Sigmoid colon (tissue), 4 donors: Measurements from ENCODE around the gene ANKRD53.
A peak's percentile ranks its signal among the peaks of the same experiment; 100 is the strongest.

Experiments used
- CTCF ChIP-seq, 4 experiments: fragments of 450-650 bp in 3 of 4; fragments of 200-600 bp in 1 of 4; IDR thresholded peaks; one replicate each; pipeline ENCODE4 v1.5.1; 2016 to 2019; ENCODE audit warnings: antibody characterized with exemption in 4 of 4, mild to moderate bottlenecking in 3 of 4, moderate library complexity in 2 of 4
- POLR2A ChIP-seq, 2 donors: fragments of 450-650 bp; IDR thresholded peaks; one replicate each; pipeline ENCODE4 v1.6.1; 2016; ENCODE audit warnings: antibody characterized with exemption in 2 of 2, mild to moderate bottlenecking in 2 of 2, moderate library complexity in 2 of 2
- POLR2AphosphoS5 ChIP-seq, 4 donors: sonication (generic); formaldehyde crosslinking; IDR thresholded peaks; one replicate each; pipeline ENCODE4 v1.6.1; 2017; ENCODE audit warnings: antibody characterized with exemption in 4 of 4

DNA sequence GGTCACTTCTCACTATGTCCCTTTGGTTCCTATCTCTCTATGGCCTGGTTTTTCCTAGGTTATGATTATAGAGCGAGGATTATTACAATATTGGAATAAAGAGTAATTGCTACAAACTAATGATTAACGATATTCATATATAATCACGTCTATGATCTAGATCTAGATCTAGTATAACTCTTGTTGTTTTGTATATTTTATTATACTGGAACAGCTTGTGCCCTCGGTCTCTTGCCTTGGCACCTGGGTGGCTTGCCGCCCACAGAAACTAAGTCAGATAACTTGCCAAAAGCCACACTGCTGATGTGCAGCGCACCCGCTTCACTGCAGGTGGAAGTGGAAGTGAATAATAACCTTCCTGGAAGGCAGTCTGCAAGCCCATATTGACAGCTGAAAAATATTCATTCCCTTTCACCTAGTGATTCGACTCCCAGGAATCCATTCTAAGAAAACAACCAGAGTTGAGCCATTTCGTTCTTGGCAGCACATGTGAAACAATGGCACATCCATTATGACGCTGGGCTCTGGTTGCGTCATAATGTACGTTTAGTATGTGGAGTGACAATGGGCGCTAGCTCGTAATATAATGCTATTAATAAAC is 725 bp upstream of the ANKRD53 start:
- TF ChIP-seq CTCF (IDR thresholded peaks at IDR 0.05) (no peak), POLR2A (IDR thresholded peaks at IDR 0.05) (no peak), POLR2AphosphoS5 (IDR thresholded peaks at IDR 0.05) (peak in 3 of 4 donors; percentile 37 to 59 (median 58))
